LNCAP (cell line): ENCODE measurements around the gene ACTR1A.

ENCODE experiments used
- TF ChIP-seq, protein P1 (sequence below): fragments of 450-650 bp; IDR thresholded peaks from 2 replicates; pipeline ENCODE4 v1.5.1; 2017; ENCODE audit warnings: mild to moderate bottlenecking

The ACTR1A gene

GRCh38 chr10:102473445-102474331, 28.8 kb downstream of the ACTR1A start:
- TF ChIP-seq, protein P1, sequence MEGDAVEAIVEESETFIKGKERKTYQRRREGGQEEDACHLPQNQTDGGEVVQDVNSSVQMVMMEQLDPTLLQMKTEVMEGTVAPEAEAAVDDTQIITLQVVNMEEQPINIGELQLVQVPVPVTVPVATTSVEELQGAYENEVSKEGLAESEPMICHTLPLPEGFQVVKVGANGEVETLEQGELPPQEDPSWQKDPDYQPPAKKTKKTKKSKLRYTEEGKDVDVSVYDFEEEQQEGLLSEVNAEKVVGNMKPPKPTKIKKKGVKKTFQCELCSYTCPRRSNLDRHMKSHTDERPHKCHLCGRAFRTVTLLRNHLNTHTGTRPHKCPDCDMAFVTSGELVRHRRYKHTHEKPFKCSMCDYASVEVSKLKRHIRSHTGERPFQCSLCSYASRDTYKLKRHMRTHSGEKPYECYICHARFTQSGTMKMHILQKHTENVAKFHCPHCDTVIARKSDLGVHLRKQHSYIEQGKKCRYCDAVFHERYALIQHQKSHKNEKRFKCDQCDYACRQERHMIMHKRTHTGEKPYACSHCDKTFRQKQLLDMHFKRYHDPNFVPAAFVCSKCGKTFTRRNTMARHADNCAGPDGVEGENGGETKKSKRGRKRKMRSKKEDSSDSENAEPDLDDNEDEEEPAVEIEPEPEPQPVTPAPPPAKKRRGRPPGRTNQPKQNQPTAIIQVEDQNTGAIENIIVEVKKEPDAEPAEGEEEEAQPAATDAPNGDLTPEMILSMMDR = no peak

DNA sequence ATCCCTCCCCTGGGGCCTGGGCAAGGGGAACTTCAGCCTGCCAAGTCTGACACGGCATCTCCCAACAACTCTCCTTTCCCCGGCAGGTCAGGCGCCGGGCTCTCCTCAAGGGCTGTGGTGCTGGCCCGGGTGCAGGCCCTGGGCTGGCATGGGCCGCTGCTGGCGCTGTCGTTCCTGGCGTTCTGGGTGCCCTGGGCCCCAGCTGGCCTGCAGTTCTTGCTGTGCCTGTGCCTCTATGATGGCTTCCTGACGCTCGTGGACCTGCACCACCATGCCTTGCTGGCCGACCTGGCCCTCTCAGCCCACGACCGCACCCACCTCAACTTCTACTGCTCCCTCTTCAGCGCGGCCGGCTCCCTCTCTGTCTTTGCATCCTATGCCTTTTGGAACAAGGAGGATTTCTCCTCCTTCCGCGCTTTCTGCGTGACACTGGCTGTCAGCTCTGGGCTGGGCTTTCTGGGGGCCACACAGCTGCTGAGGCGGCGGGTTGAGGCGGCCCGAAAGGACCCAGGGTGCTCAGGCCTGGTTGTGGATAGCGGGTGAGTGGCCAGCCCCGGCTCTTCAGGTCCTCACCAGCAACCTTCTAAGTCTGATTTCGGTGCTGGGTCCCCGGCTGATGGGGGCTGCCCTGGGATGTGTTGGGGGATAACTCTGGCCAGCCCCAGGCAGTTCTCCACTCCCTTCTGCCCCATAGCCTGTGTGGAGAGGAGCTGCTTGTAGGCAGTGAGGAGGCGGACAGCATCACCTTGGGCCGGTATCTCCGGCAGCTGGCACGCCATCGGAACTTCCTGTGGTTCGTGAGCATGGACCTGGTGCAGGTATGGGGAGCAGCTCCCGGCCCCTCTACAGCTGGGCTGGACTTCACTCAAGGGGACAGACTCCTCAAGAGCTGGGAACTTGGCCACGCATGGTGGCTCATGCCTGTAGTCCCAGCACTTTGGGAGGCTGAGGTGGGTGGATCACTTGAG, 31.6 kb downstream of the ACTR1A start:
- TF ChIP-seq, protein P1 = no peak

- TF ChIP-seq, protein P1 = no peak
Observed at GRCh38 chr10:102468683-102469082, 33.8 kb downstream of the ACTR1A start.

GRCh38 chr10:102467971-102468438, 34.5 kb downstream of the ACTR1A start:
- TF ChIP-seq, protein P1 = no peak

DNA sequence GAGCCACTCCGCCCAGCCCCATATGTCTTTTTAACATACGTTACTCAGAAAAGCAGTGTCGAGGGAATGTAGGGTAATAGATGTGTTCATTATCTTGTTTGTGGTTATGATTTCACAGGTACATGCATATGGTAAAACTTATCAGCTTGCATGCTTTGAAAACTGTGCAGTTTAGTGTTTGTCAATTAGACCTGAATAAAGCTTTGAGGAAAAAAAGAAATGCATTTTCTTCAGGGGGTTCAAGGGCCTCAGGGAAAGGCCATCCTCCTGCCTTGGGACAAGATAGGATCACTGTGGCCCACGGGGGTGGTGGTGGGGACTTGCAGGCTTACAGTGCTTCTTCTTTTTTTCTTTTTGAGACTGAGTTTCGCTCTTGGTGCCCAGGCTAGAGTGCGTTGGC, 35.2 kb downstream of the ACTR1A start:
- TF ChIP-seq, protein P1 = no peak

GRCh38 chr10:102465466-102465865, 37.0 kb downstream of the ACTR1A start:
- TF ChIP-seq, protein P1 = no peak

DNA sequence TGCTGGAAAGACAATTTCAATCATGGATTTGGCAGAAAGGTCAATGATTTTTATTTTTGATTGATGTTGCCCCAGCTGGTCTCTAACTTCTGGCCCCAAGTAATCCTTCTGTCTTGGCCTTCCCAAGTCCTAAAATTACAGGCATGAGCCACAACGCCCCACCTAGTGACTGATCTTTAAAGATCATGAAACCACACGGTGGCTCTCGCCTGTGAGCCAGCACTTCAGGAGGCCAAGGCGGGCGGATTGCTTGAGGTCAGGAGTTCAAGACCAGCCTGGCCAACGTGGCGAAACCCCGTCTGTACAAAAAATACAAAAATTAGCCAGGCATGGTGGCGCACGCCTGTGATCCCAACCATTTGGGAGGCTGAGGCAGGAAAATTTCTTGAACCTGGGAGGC, 38.5 kb downstream of the ACTR1A start:
- TF ChIP-seq, protein P1 = no peak
